Fibroblast of pulmonary artery (primary cell): ENCODE results near the gene THOC2.

Experiments used
- DNase-seq: peaks from one replicate; pipeline ENCODE4 v3.0.0-alpha.2; 2010; ENCODE audit warnings: low read depth
- H3K4me3 ChIP-seq: replicated peaks from 2 replicates; pipeline ENCODE4 v1.5.1; 2011; ENCODE audit warnings: low read depth, mild to moderate bottlenecking, control low read depth, low read length, moderate library complexity
- TF ChIP-seq, protein P1 (sequence below): IDR thresholded peaks from 2 replicates; pipeline ENCODE4 v1.5.1; 2011; ENCODE audit warnings: mild to moderate bottlenecking, control low read depth, low read length, inconsistent platforms; ENCODE audit errors: missing control alignments

Gene THOC2

DNA sequence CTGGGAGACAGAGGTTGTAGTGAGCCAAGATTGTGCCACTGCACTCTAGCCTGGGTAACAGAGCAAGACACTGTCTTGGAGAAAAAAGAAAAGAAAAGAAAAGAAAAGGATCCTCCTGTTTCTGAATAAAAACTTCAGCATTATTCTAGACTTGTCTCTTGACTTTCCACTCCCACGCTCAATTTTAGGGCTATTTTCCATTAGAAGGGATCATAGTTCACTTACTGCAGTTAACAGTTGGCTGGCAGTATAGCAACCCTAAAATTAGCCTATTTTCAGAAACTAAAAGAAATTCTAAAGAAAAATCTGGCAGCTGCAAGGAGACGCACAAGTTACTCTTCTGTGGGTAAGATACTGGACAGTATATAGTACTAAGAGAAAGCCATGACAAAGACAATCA lies 28.1 kb downstream of the THOC2 start:
- TF ChIP-seq, protein P1, sequence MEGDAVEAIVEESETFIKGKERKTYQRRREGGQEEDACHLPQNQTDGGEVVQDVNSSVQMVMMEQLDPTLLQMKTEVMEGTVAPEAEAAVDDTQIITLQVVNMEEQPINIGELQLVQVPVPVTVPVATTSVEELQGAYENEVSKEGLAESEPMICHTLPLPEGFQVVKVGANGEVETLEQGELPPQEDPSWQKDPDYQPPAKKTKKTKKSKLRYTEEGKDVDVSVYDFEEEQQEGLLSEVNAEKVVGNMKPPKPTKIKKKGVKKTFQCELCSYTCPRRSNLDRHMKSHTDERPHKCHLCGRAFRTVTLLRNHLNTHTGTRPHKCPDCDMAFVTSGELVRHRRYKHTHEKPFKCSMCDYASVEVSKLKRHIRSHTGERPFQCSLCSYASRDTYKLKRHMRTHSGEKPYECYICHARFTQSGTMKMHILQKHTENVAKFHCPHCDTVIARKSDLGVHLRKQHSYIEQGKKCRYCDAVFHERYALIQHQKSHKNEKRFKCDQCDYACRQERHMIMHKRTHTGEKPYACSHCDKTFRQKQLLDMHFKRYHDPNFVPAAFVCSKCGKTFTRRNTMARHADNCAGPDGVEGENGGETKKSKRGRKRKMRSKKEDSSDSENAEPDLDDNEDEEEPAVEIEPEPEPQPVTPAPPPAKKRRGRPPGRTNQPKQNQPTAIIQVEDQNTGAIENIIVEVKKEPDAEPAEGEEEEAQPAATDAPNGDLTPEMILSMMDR = no peak
- H3K4me3 ChIP-seq = no peak overlapping the region
- no peak for DNase-seq

DNA sequence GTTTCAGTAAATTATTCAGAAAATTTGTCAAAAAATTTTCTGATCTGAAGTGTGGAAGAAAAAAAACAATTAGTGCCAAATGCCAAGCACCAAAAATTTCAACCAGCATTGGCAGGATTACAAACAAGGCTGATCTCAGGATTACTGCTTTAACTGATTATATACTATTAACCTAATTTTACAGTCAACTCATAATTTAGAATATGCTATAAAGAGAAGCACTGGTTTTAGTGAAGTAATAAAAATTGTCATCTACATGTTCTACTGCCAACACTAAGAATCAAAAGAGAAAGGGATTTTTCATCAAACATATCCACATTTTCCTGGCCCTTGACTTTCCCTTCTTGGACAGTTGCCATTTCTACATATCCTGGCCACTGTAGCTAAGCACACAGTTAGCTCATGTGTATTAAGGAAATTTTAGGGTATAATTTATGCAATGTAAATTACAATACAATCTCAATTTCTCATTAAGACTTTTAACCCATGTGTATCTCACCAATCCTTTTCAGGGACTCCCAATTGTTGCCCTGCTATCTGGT lies 33.8 kb downstream of the THOC2 start:
- peak; percentile 42 for DNase-seq
- H3K4me3 ChIP-seq = no peak overlapping the region
- TF ChIP-seq, protein P1 = no peak

DNA sequence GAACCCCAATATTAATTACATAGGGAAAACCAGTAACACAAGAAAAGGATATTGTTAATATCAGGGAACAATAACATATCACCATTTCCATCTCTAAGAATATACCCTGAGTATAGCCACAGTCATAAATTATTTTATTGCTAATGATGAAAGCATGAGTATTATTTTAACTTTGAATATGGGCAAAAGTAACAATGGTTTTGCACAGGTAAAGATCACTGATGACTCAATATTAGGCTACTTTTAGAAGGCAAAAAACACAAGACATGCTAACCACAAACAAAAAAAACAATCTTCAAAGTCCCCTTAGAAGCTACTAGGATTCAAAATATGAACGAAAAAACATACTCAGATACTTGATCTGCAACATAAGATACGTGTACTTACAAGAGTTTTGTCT lies 36.5 kb downstream of the THOC2 start:
- DNase-seq = no peak
- no peak overlapping the region for H3K4me3 ChIP-seq
- TF ChIP-seq, protein P1 = no peak

DNA sequence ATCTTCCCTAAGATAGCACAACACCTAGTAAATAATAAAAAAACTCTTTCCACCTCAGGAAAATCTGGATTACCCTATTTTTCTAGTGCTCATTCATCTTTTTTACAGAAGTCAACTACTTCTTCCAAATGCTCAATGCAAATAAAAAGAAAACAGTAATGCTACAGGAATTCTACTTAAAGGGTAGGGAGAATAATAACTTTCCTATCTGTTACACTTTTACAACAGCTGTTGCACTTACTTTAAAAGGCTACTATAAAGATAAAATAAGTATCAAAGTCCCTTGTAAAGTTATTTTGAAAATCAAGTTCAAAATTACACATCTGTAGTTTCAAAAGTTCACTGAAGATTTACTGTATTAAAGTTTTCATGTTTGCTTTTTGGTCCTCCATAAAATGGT lies 37.6 kb downstream of the THOC2 start:
- no peak for DNase-seq
- TF ChIP-seq, protein P1 = no peak
- no peak overlapping the region for H3K4me3 ChIP-seq

DNA sequence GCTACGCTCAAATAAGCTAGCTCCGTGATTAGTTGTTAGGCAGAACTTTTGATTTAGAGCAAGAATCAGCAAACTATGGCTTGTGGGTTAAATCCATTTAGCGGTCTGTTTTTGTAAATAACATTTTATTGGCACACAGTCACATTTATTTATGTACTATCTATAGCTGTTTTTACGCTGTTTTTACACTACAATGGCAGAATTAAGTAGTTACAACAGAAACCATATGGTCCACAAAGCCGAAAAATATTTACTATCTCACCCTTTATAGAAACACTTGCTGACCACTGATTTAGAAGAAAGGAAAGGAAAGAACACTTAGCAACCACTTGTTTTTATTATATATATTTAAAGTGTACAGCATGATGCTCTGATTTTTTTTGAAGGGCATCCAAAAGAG lies 41.1 kb downstream of the THOC2 start:
- no peak overlapping the region for H3K4me3 ChIP-seq
- no peak for DNase-seq
- TF ChIP-seq, protein P1 = no peak

DNA sequence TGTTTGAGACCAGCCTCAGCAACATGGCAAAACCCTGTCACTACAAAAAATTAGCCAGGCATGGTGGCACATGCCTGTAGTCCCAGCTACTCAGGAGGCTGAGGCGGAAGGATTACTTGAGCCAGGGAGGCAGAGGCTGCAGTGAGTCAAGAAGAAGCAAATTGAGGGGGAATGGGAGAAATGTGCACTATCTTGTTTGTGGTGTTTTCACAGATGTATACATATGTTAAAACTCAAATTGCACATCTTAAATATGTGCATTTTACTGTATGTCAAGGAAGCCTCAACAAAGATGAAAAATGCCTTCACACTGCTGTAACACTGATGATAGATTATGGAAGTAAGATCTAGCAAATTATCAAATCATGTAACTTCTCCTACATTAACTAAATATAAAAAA lies 44.3 kb downstream of the THOC2 start:
- H3K4me3 ChIP-seq = no peak overlapping the region
- no peak for DNase-seq
- TF ChIP-seq, protein P1 = no peak

DNA sequence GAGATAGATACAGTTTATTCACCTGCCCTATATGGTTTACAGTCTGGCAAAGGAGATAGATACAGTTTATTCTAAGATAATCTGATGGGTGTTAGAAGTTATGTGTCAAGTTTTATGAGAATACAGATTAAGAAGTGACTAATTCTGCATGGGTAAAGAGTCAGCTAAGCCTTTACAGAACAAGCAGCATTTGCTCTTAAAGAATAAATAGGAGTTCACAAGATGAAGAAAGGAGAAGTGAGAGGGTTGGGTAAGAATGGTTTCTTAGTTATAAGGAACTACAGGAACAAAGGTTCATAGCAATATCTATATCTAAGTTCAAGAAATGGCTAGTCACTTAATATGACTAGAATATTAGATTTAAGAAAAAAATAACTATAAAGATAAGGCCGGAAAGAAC lies 47.6 kb downstream of the THOC2 start:
- no peak for DNase-seq
- TF ChIP-seq, protein P1 = no peak
- no peak overlapping the region for H3K4me3 ChIP-seq
